Measurements from ENCODE around the gene FMO3.

FMO3 gene

GRCh38 chr1:171062902-171063301, 27.8 kb upstream of the FMO3 start:
- no peak overlapping the region for H3K4me3 ChIP-seq (ENCODE audit: low read length)
- no peak overlapping the region for H2BK5ac ChIP-seq (ENCODE audit: low read length)
- H3K79me2 ChIP-seq (ENCODE audit: control insufficient read depth, insufficient read depth, low read length): no peaks in the 10 kb centered on the region
- H3K27me3 ChIP-seq (ENCODE audit: insufficient read depth, low read length, poor library complexity): no peaks in the 10 kb centered on the region
- no peak overlapping the region for H3K18ac ChIP-seq (ENCODE audit: low read length)
- no peak for DNase-seq
- H3K4me2 ChIP-seq (ENCODE audit: low read length): no peak overlapping the region
- no peaks in the 10 kb centered on the region for H3K36me3 ChIP-seq (ENCODE audit: control insufficient read depth, insufficient read depth, low read length)
- no peaks in the 10 kb centered on the region for H3K4me1 ChIP-seq (ENCODE audit: control insufficient read depth, low read depth, low read length)
- H3K56ac ChIP-seq (ENCODE audit: low read length): no peak overlapping the region
- no peak overlapping the region for H2AK5ac ChIP-seq (ENCODE audit: low read length)
- H3K9ac ChIP-seq (ENCODE audit: low read length): no peak overlapping the region
- no peak overlapping the region for H3K4ac ChIP-seq (ENCODE audit: low read depth, low read length)
- H4K5ac ChIP-seq (ENCODE audit: low read length): no peak overlapping the region
- H3K79me1 ChIP-seq (ENCODE audit: low read length): no peaks in the 10 kb centered on the region
- no CpG with 5 or more reads among the region's 4 CpGs for WGBS (ENCODE audit: extremely low coverage, insufficient coverage, low lambda C conversion rate)
- no peak overlapping the region for H4K8ac ChIP-seq (ENCODE audit: low read depth, low read length)
- H2BK15ac ChIP-seq (replicated peaks; ENCODE audit: low read depth): no peak overlapping the region
- H2BK120ac ChIP-seq (ENCODE audit: low read depth, low read length): no peak overlapping the region
- no peak overlapping the region for H3K23ac ChIP-seq (ENCODE audit: low read length)
- H3K27ac ChIP-seq (ENCODE audit: low read depth, low read length): no peak overlapping the region

- Histone ChIP-seq H4K5ac (ENCODE audit: low read length) (no peak overlapping the region), H3K4me3 (ENCODE audit: low read length) (no peak overlapping the region), H3K4me2 (ENCODE audit: low read length) (no peak overlapping the region), H3K79me2 (ENCODE audit: control insufficient read depth, insufficient read depth, low read length) (no peaks in the 10 kb centered on the region), H3K9ac (ENCODE audit: low read length) (no peak overlapping the region), H3K4me1 (ENCODE audit: control insufficient read depth, low read depth, low read length) (no peaks in the 10 kb centered on the region), H4K8ac (ENCODE audit: low read depth, low read length) (no peak overlapping the region), H3K23ac (ENCODE audit: low read length) (no peak overlapping the region), H2BK120ac (ENCODE audit: low read depth, low read length) (no peak overlapping the region), H3K4ac (ENCODE audit: low read depth, low read length) (no peak overlapping the region), H2AK5ac (ENCODE audit: low read length) (no peak overlapping the region), H2BK15ac (replicated peaks; ENCODE audit: low read depth) (no peak overlapping the region), H3K36me3 (ENCODE audit: control insufficient read depth, insufficient read depth, low read length) (no peaks in the 10 kb centered on the region), H2BK5ac (ENCODE audit: low read length) (no peak overlapping the region), H3K56ac (ENCODE audit: low read length) (no peak overlapping the region), H3K79me1 (ENCODE audit: low read length) (no peaks in the 10 kb centered on the region), H3K27me3 (ENCODE audit: insufficient read depth, low read length, poor library complexity) (no peaks in the 10 kb centered on the region), H3K18ac (ENCODE audit: low read length) (no peak overlapping the region), H3K27ac (ENCODE audit: low read depth, low read length) (no peak overlapping the region)
- WGBS (ENCODE audit: extremely low coverage, insufficient coverage, low lambda C conversion rate): no CpG with 5 or more reads among the region's 3 CpGs
- DNase-seq: no peak
Observed at GRCh38 chr1:171075041-171075440, 15.7 kb upstream of the FMO3 start.

- Histone ChIP-seq H3K27ac (ENCODE audit: low read depth, low read length) (no peak overlapping the region), H3K4me3 (ENCODE audit: low read length) (no peak overlapping the region), H2BK120ac (ENCODE audit: low read depth, low read length) (no peak overlapping the region), H3K23ac (ENCODE audit: low read length) (no peak overlapping the region), H3K4me2 (ENCODE audit: low read length) (no peak overlapping the region), H2AK5ac (ENCODE audit: low read length) (no peak overlapping the region), H3K4ac (ENCODE audit: low read depth, low read length) (no peak overlapping the region), H3K18ac (ENCODE audit: low read length) (no peak overlapping the region), H3K4me1 (ENCODE audit: control insufficient read depth, low read depth, low read length) (no peaks in the 10 kb centered on the region), H3K79me1 (ENCODE audit: low read length) (no peaks in the 10 kb centered on the region), H2BK15ac (replicated peaks; ENCODE audit: low read depth) (no peak overlapping the region), H3K27me3 (ENCODE audit: insufficient read depth, low read length, poor library complexity) (no peaks in the 10 kb centered on the region), H4K8ac (ENCODE audit: low read depth, low read length) (no peak overlapping the region), H3K36me3 (ENCODE audit: control insufficient read depth, insufficient read depth, low read length) (no peaks in the 10 kb centered on the region), H2BK5ac (ENCODE audit: low read length) (no peak overlapping the region), H3K56ac (ENCODE audit: low read length) (no peak overlapping the region), H3K9ac (ENCODE audit: low read length) (no peak overlapping the region), H4K5ac (ENCODE audit: low read length) (no peak overlapping the region), H3K79me2 (ENCODE audit: control insufficient read depth, insufficient read depth, low read length) (no peaks in the 10 kb centered on the region)
- peak; percentile 17 for DNase-seq
Observed at GRCh38 chr1:171081314-171081753, 9.4 kb upstream of the FMO3 start.

- Histone ChIP-seq H3K27ac (ENCODE audit: low read depth, low read length) (no peak overlapping the region), H2AK5ac (ENCODE audit: low read length) (no peak overlapping the region), H3K56ac (ENCODE audit: low read length) (no peak overlapping the region), H3K4me2 (ENCODE audit: low read length) (no peak overlapping the region), H2BK15ac (replicated peaks; ENCODE audit: low read depth) (no peak overlapping the region), H3K79me2 (ENCODE audit: control insufficient read depth, insufficient read depth, low read length) (no peaks in the 10 kb centered on the region), H4K5ac (ENCODE audit: low read length) (no peak overlapping the region), H3K18ac (ENCODE audit: low read length) (no peak overlapping the region), H3K4me1 (ENCODE audit: control insufficient read depth, low read depth, low read length) (no peaks in the 10 kb centered on the region), H3K9ac (ENCODE audit: low read length) (no peak overlapping the region), H3K4ac (ENCODE audit: low read depth, low read length) (no peak overlapping the region), H3K4me3 (ENCODE audit: low read length) (no peak overlapping the region), H2BK120ac (ENCODE audit: low read depth, low read length) (no peak overlapping the region), H4K8ac (ENCODE audit: low read depth, low read length) (no peak overlapping the region), H3K36me3 (ENCODE audit: control insufficient read depth, insufficient read depth, low read length) (no peaks in the 10 kb centered on the region), H3K79me1 (ENCODE audit: low read length) (no peaks in the 10 kb centered on the region), H2BK5ac (ENCODE audit: low read length) (no peak overlapping the region), H3K27me3 (ENCODE audit: insufficient read depth, low read length, poor library complexity) (no peaks in the 10 kb centered on the region), H3K23ac (ENCODE audit: low read length) (no peak overlapping the region)
- WGBS (ENCODE audit: extremely low coverage, insufficient coverage, low lambda C conversion rate): no CpG with 5 or more reads among the region's 7 CpGs
- no peak for DNase-seq
Observed at GRCh38 chr1:171081763-171082201, 8.9 kb upstream of the FMO3 start.

GRCh38 chr1:171082606-171083005, 8.1 kb upstream of the FMO3 start:
- no peak overlapping the region for H3K23ac ChIP-seq (ENCODE audit: low read length)

GRCh38 chr1:171083222-171083621, 7.5 kb upstream of the FMO3 start:
- H3K4me2 ChIP-seq (ENCODE audit: low read length): no peak overlapping the region
- no peak overlapping the region for H3K18ac ChIP-seq (ENCODE audit: low read length)
- H4K8ac ChIP-seq (ENCODE audit: low read depth, low read length): no peak overlapping the region
- no peak overlapping the region for H4K5ac ChIP-seq (ENCODE audit: low read length)
- H3K79me1 ChIP-seq (ENCODE audit: low read length): no peaks in the 10 kb centered on the region
- no CpG with 5 or more reads among the region's 5 CpGs for WGBS (ENCODE audit: extremely low coverage, insufficient coverage, low lambda C conversion rate)
- H2BK120ac ChIP-seq (ENCODE audit: low read depth, low read length): no peak overlapping the region
- no peak for DNase-seq
- H2BK5ac ChIP-seq (ENCODE audit: low read length): no peak overlapping the region
- no peak overlapping the region for H3K4ac ChIP-seq (ENCODE audit: low read depth, low read length)
- H3K9ac ChIP-seq (ENCODE audit: low read length): no peak overlapping the region
- no peak overlapping the region for H3K56ac ChIP-seq (ENCODE audit: low read length)
- H3K4me3 ChIP-seq (ENCODE audit: low read length): no peak overlapping the region
- no peak overlapping the region for H3K23ac ChIP-seq (ENCODE audit: low read length)
- H3K27me3 ChIP-seq (ENCODE audit: insufficient read depth, low read length, poor library complexity): no peaks in the 10 kb centered on the region
- H3K36me3 ChIP-seq (ENCODE audit: control insufficient read depth, insufficient read depth, low read length): no peaks in the 10 kb centered on the region
- H3K27ac ChIP-seq (ENCODE audit: low read depth, low read length): no peak overlapping the region
- no peaks in the 10 kb centered on the region for H3K4me1 ChIP-seq (ENCODE audit: control insufficient read depth, low read depth, low read length)
- H3K79me2 ChIP-seq (ENCODE audit: control insufficient read depth, insufficient read depth, low read length): no peaks in the 10 kb centered on the region
- H2BK15ac ChIP-seq (replicated peaks; ENCODE audit: low read depth): no peak overlapping the region
- no peak overlapping the region for H2AK5ac ChIP-seq (ENCODE audit: low read length)

More at GRCh38 chr1:171082606-171083005, 8.1 kb upstream of the FMO3 start:
- H4K5ac ChIP-seq (ENCODE audit: low read length): no peak overlapping the region
- no peak overlapping the region for H3K9ac ChIP-seq (ENCODE audit: low read length)
- H3K36me3 ChIP-seq (ENCODE audit: control insufficient read depth, insufficient read depth, low read length): no peaks in the 10 kb centered on the region
- H3K27ac ChIP-seq (ENCODE audit: low read depth, low read length): no peak overlapping the region
- H3K4me2 ChIP-seq (ENCODE audit: low read length): no peak overlapping the region
- no peaks in the 10 kb centered on the region for H3K79me2 ChIP-seq (ENCODE audit: control insufficient read depth, insufficient read depth, low read length)
- no peak overlapping the region for H3K4ac ChIP-seq (ENCODE audit: low read depth, low read length)
- H2BK5ac ChIP-seq (ENCODE audit: low read length): no peak overlapping the region
- no peak overlapping the region for H4K8ac ChIP-seq (ENCODE audit: low read depth, low read length)
- H2BK15ac ChIP-seq (replicated peaks; ENCODE audit: low read depth): no peak overlapping the region
- no peak overlapping the region for H3K56ac ChIP-seq (ENCODE audit: low read length)
- H2AK5ac ChIP-seq (ENCODE audit: low read length): no peak overlapping the region
- H3K4me1 ChIP-seq (ENCODE audit: control insufficient read depth, low read depth, low read length): no peaks in the 10 kb centered on the region
- H3K18ac ChIP-seq (ENCODE audit: low read length): no peak overlapping the region
- H3K27me3 ChIP-seq (ENCODE audit: insufficient read depth, low read length, poor library complexity): no peaks in the 10 kb centered on the region
- no peak overlapping the region for H2BK120ac ChIP-seq (ENCODE audit: low read depth, low read length)
- H3K4me3 ChIP-seq (ENCODE audit: low read length): no peak overlapping the region
- WGBS (ENCODE audit: extremely low coverage, insufficient coverage, low lambda C conversion rate): no CpG with 5 or more reads among the region's 1 CpG
- no peak for DNase-seq
- no peaks in the 10 kb centered on the region for H3K79me1 ChIP-seq (ENCODE audit: low read length)
